H1 (cell line): ENCODE data around the gene SLC35D2.

ENCODE experiments used
- CTCF ChIP-seq, 3 experiments: IDR thresholded peaks; 1 replicate in 2 of 3; 2 replicates in 1 of 3; pipeline versions ENCODE4 v1.5.1 to v1.6.1; 2011; ENCODE audit warnings: low read length in 3 of 3, mild to moderate bottlenecking in 3 of 3, inconsistent platforms in 2 of 3, low read depth in 1 of 3, moderate library complexity in 1 of 3; ENCODE audit not compliant: insufficient read depth in 1 of 3; ENCODE audit errors: control extremely low read depth in 1 of 3
- POLR2A ChIP-seq, 2 experiments: IDR thresholded peaks; 1 replicate in 1 of 2; 2 replicates in 1 of 2; pipeline ENCODE4 v1.6.1; 2011; ENCODE audit warnings: low read depth in 2 of 2, low read length in 2 of 2, mild to moderate bottlenecking in 2 of 2; ENCODE audit errors: control extremely low read depth in 1 of 2
- POLR2AphosphoS5 ChIP-seq: IDR thresholded peaks from 2 replicates; pipeline ENCODE4 v1.6.1; 2011; ENCODE audit warnings: low read depth, low read length

GRCh38 chr9:96350866-96351265, 32.6 kb downstream of the SLC35D2 start:
- TF ChIP-seq POLR2AphosphoS5 (no peak), CTCF (IDR thresholded peaks at IDR 0.05; ENCODE audit: control extremely low read depth in 1 of 3, insufficient read depth in 1 of 3, low read depth in 1 of 3, low read length in 3 of 3) (no peak), POLR2A (IDR thresholded peaks at IDR 0.05; ENCODE audit: control extremely low read depth in 1 of 2, low read depth in 2 of 2, low read length in 2 of 2) (no peak)
